SK-N-SH (cell line): ENCODE data around the gene ZNF438. TPM values are rescaled to one million over a fixed set of nuclear protein-coding genes. Genes with fewer than 3 reads are reported as not detected.

Experiments
- CTCF ChIA-PET: fragments of 300-600, 350-600 bp; formaldehyde crosslinking; extraction: SDS; loops from one replicate; lab custom pipeline; 2021; lab: Yijun Ruan, JAX
- POLR2A ChIA-PET: fragments of 350-600 bp; sonication (Branson Sonifier 250); formaldehyde crosslinking; extraction: SDS; loops from one replicate; lab custom pipeline; 2020; ENCODE audit warnings: antibody characterized with exemption, inconsistent platforms; lab: Yijun Ruan, JAX
- DNase-seq: peaks from one replicate; pipeline ENCODE4 v3.0.0; 2012
- H2AFZ ChIP-seq: fragments of 200-600 bp; sonication (generic); 2 replicates; pipeline ENCODE4 v1.8.1; 2016; ENCODE audit warnings: antibody characterized with exemption, mild to moderate bottlenecking, low read depth
- H3F3A ChIP-seq: fragments of 200-600 bp; sonication (generic); replicated peaks from 2 replicates; pipeline ENCODE3; 2016; ENCODE audit warnings: antibody characterized with exemption, mild to moderate bottlenecking; ENCODE audit not compliant: insufficient read depth
- H3K27ac ChIP-seq, 2 experiments: fragments of 200-500 bp in 1 of 2; fragments of 200-600 bp in 1 of 2; sonication (Bioruptor generic) in 1 of 2; sonication (generic), shearing (Covaris generic) in 1 of 2; 2 replicates each; pipeline versions ENCODE4 v1.5.1 to v1.6.1; 2014 to 2016; ENCODE audit warnings: low read depth in 2 of 2, inconsistent platforms in 1 of 2, low read length in 1 of 2, mild to moderate bottlenecking in 1 of 2, mixed read lengths in 1 of 2
- H3K27me3 ChIP-seq: fragments of 200-600 bp; sonication (generic), shearing (Covaris generic); 2 replicates; pipeline ENCODE4 v1.6.1; 2016; ENCODE audit warnings: mixed run types; ENCODE audit not compliant: insufficient read depth
- H3K36me3 ChIP-seq, 2 experiments: fragments of 200-500 bp in 1 of 2; fragments of 200-600 bp in 1 of 2; sonication (Bioruptor generic) in 1 of 2; sonication (generic) in 1 of 2; replicated peaks in 1 of 2; 2 replicates each; pipeline versions ENCODE3 to v1.5.1; 2014 to 2016; ENCODE audit warnings: low read length in 1 of 2, mild to moderate bottlenecking in 1 of 2; ENCODE audit not compliant: insufficient read depth in 2 of 2, control insufficient read depth in 1 of 2
- H3K4me1 ChIP-seq, 2 experiments: fragments of 200-500 bp in 1 of 2; fragments of 200-600 bp in 1 of 2; sonication (Bioruptor generic) in 1 of 2; sonication (generic), shearing (Covaris generic) in 1 of 2; 2 replicates each; pipeline versions ENCODE4 v1.5.1 to v1.6.1; 2014 to 2016; ENCODE audit warnings: low read depth in 1 of 2, low read length in 1 of 2, mixed run types in 1 of 2; ENCODE audit not compliant: insufficient read depth in 2 of 2, control insufficient read depth in 1 of 2
- H3K4me2 ChIP-seq: fragments of 200-600 bp; sonication (generic), shearing (Covaris generic); 2 replicates; pipeline ENCODE4 v1.6.1; 2017; ENCODE audit warnings: mixed run types
- H3K4me3 ChIP-seq, 2 experiments: fragments of 200-500 bp in 1 of 2; fragments of 200-600 bp in 1 of 2; sonication (Bioruptor generic) in 1 of 2; sonication (generic), shearing (Covaris generic) in 1 of 2; 2 replicates each; pipeline versions ENCODE4 v1.5.1 to v1.8.1; 2014 to 2016; ENCODE audit warnings: low read depth in 2 of 2, inconsistent platforms in 1 of 2, low read length in 1 of 2, mild to moderate bottlenecking in 1 of 2, mixed read lengths in 1 of 2, moderate library complexity in 1 of 2
- H3K79me2 ChIP-seq: fragments of 200-600 bp; sonication (generic); 2 replicates; pipeline ENCODE4 v1.8.1; 2017; ENCODE audit warnings: mild to moderate bottlenecking; ENCODE audit not compliant: insufficient read depth
- H3K9ac ChIP-seq: fragments of 200-600 bp; sonication (generic); 2 replicates; pipeline ENCODE4 v1.6.1; 2017; ENCODE audit warnings: mixed run types
- H3K9me2 ChIP-seq: fragments of 200-600 bp; sonication (generic); 2 replicates; pipeline ENCODE4 v1.6.1; 2017; ENCODE audit warnings: mixed run types
- H3K9me3 ChIP-seq: fragments of 200-600 bp; sonication (generic); 2 replicates; pipeline ENCODE4 v1.6.1; 2017; ENCODE audit warnings: mixed run types, mild to moderate bottlenecking, moderate library complexity
- H4K20me1 ChIP-seq: fragments of 200-600 bp; sonication (generic); 2 replicates; pipeline ENCODE4 v1.6.1; 2017; ENCODE audit warnings: mild to moderate bottlenecking, mixed run types; ENCODE audit not compliant: insufficient read depth
- EP300 ChIP-seq, 2 experiments: IDR thresholded peaks; 2 replicates each; pipeline versions ENCODE4 v1.4.0 to v1.6.1; 2012; ENCODE audit warnings: borderline replicate concordance in 1 of 2, low read depth in 1 of 2, low read length in 1 of 2
- EZH2phosphoT487 ChIP-seq: fragments of 200-600 bp; sonication (generic); IDR thresholded peaks from 2 replicates; pipeline ENCODE4 v1.6.1; 2017; ENCODE audit warnings: low read depth, mixed run types, mild to moderate bottlenecking, antibody characterized with exemption, moderate library complexity, borderline replicate concordance
- GATA2 ChIP-seq: sonication (generic); formaldehyde crosslinking; IDR thresholded peaks from 2 replicates; pipeline ENCODE4 v1.5.0; 2020; ENCODE audit warnings: mild to moderate bottlenecking, missing genetic modification reagents
- MEF2A ChIP-seq: IDR thresholded peaks from 2 replicates; pipeline ENCODE4 v1.4.0; 2012; ENCODE audit warnings: low read depth, borderline replicate concordance
- MXI1 ChIP-seq: IDR thresholded peaks from 2 replicates; pipeline ENCODE4 v1.6.1; 2012; ENCODE audit warnings: mild to moderate bottlenecking, low read depth, low read length, improper control_type of control experiment
- NFIC ChIP-seq: IDR thresholded peaks from 2 replicates; pipeline ENCODE4 v1.4.0; 2012; ENCODE audit warnings: borderline replicate concordance
- NRF1 ChIP-seq: IDR thresholded peaks from 2 replicates; pipeline ENCODE4 v1.6.1; 2012; ENCODE audit warnings: low read depth, mild to moderate bottlenecking, low read length
- RFX5 ChIP-seq: IDR thresholded peaks from 2 replicates; pipeline ENCODE4 v1.6.1; 2012; ENCODE audit warnings: mild to moderate bottlenecking, improper control_type of control experiment, low read length
- RXRA ChIP-seq: IDR thresholded peaks from 2 replicates; pipeline ENCODE4 v1.4.0; 2012; ENCODE audit warnings: low read depth, mild to moderate bottlenecking, borderline replicate concordance
- SIN3A ChIP-seq: IDR thresholded peaks from 2 replicates; pipeline ENCODE4 v1.6.1; 2012; ENCODE audit warnings: low read depth, mild to moderate bottlenecking, low read length, moderate library complexity, borderline replicate concordance
- TAF1 ChIP-seq: IDR thresholded peaks from 2 replicates; pipeline ENCODE4 v1.6.1; 2012; ENCODE audit warnings: low read depth, mild to moderate bottlenecking, low read length, moderate library complexity, borderline replicate concordance
- TEAD4 ChIP-seq: IDR thresholded peaks from 2 replicates; pipeline ENCODE4 v1.4.0; 2012; ENCODE audit warnings: mild to moderate bottlenecking, borderline replicate concordance; ENCODE audit not compliant: insufficient read depth
- USF2 ChIP-seq: fragments of 150-350 bp; IDR thresholded peaks from 2 replicates; pipeline ENCODE4 v1.6.1; 2017; ENCODE audit warnings: antibody characterized with exemption, low read length, low read depth, borderline replicate concordance
- YY1 ChIP-seq: IDR thresholded peaks from 2 replicates; pipeline ENCODE4 v1.4.0; 2012; ENCODE audit warnings: low read depth, mild to moderate bottlenecking
- WGBS: methylation state at CpG from one replicate; pipeline ENCODE4 v1.1.6; 2017; ENCODE audit warnings: low lambda C conversion rate; 5-methylcytosine and 5-hydroxymethylcytosine counted together
- polyA plus RNA-seq, 3 experiments: library from polyadenylated mRNA; depleted of rRNA; stranded (reverse); fragments of >200 nt; gene quantifications; 2 replicates each; pipeline ENCODE4 v1.2.3, GENCODE V29; 2012
- TF ChIP-seq, protein P1 (sequence below): IDR thresholded peaks from 2 replicates; pipeline ENCODE4 v1.4.0; 2012; ENCODE audit warnings: low read depth
- TF ChIP-seq, protein P2 (sequence below): IDR thresholded peaks from 2 replicates; pipeline ENCODE4; 2012
- TF ChIP-seq, protein P3 (sequence below): IDR thresholded peaks from 2 replicates; pipeline ENCODE4 v1.6.1; 2012; ENCODE audit warnings: mild to moderate bottlenecking, low read depth, low read length, moderate library complexity
- TF ChIP-seq, protein P4 (sequence below): fragments of 150-350 bp; IDR thresholded peaks from 2 replicates; pipeline ENCODE4 v1.6.1; 2016; ENCODE audit warnings: mild to moderate bottlenecking, low read depth, low read length

Gene ZNF438
- polyA plus RNA-seq, 1 of the 3 experiments (the other 2 are of a cell fraction): 2.1 TPM

DNA sequence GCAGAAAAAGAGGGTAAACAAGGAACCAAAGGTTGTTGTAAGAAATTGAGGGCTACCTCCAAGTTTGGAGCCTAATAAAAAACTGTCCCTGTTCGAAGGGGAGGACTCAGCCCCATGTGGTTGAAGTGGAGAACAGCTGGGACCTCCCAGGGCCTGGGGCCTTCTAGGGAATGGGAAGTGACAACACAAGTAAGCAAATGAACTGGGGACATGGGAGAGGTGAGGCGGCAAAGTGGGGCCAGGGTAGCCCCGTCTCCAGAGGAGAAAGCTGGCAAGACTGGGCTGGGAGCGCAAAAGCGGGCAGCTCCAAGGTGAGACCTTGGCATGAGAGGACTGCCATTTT, 198.1 kb downstream of the ZNF438 start:
- H3K4me1 ChIP-seq: peaks cover 0 to 11% of the 10 kb centered on the region in 2 experiments; a peak in 1 of 4 replicates
- no peaks in the 10 kb centered on the region for H3K9me2 ChIP-seq
- no peaks in the 10 kb centered on the region for H3K27me3 ChIP-seq
- H3K9ac ChIP-seq: no peak overlapping the region
- ChIA-PET CTCF (interaction anchor here (0.7 to 1.1 kb wide), 3 partner anchors 20 to 172 kb away, joined by 3 read pairs; no protein-coding TSS in a partner anchor), POLR2A (no interaction called here)
- no peak for TF ChIP-seq TEAD4
- TF ChIP-seq, protein P1, sequence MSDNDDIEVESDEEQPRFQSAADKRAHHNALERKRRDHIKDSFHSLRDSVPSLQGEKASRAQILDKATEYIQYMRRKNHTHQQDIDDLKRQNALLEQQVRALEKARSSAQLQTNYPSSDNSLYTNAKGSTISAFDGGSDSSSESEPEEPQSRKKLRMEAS: no peak
- no peak for TF ChIP-seq RXRA
- no peak for TF ChIP-seq YY1
- TF ChIP-seq NRF1: no peak
- TF ChIP-seq EZH2phosphoT487: no peak
- no peak for TF ChIP-seq MEF2A
- DNase-seq: no peak
- no peaks in the 10 kb centered on the region for H3K79me2 ChIP-seq
- no peaks in the 10 kb centered on the region for H4K20me1 ChIP-seq
- H3K4me2 ChIP-seq: no peak overlapping the region
- H3F3A ChIP-seq: no peaks in the 10 kb centered on the region
- no peak overlapping the region for H3K4me3 ChIP-seq
- H3K9me3 ChIP-seq: no peaks in the 10 kb centered on the region
- no peaks in the 10 kb centered on the region for H3K36me3 ChIP-seq
- 90% methylated on average over 5 of the region's 5 CpGs for WGBS
- H2AFZ ChIP-seq: no peak overlapping the region
- no peak overlapping the region for H3K27ac ChIP-seq

- Histone ChIP-seq H3K4me3 (no peak overlapping the region), H3K4me1 (peaks cover 0 to 11% of the 10 kb centered on the region in 2 experiments; a peak in 1 of 4 replicates), H2AFZ (no peak overlapping the region), H3K79me2 (no peaks in the 10 kb centered on the region), H3K9me3 (no peaks in the 10 kb centered on the region), H3K4me2 (no peak overlapping the region), H4K20me1 (no peaks in the 10 kb centered on the region), H3F3A (no peaks in the 10 kb centered on the region), H3K27ac (no peak overlapping the region), H3K27me3 (no peaks in the 10 kb centered on the region), H3K9me2 (no peaks in the 10 kb centered on the region), H3K36me3 (no peaks in the 10 kb centered on the region), H3K9ac (no peak overlapping the region)
- 93% methylated on average over 13 of the region's 13 CpGs for WGBS
- no peak for DNase-seq
- ChIA-PET CTCF (interaction anchor here (0.7 to 0.8 kb wide), 2 partner anchors 50 to 173 kb away, joined by 3 read pairs; no protein-coding TSS in a partner anchor), POLR2A (no interaction called here)
- TF ChIP-seq, protein P2, sequence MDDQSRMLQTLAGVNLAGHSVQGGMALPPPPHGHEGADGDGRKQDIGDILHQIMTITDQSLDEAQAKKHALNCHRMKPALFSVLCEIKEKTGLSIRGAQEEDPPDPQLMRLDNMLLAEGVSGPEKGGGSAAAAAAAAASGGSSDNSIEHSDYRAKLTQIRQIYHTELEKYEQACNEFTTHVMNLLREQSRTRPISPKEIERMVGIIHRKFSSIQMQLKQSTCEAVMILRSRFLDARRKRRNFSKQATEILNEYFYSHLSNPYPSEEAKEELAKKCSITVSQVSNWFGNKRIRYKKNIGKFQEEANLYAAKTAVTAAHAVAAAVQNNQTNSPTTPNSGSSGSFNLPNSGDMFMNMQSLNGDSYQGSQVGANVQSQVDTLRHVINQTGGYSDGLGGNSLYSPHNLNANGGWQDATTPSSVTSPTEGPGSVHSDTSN: no peak
- TF ChIP-seq NRF1 (no peak), EP300 (IDR thresholded peaks at IDR 0.05; ENCODE audit: borderline replicate concordance in 1 of 2, low read depth in 1 of 2, low read length in 1 of 2) (no peak), MXI1 (no peak), MEF2A (no peak), RFX5 (no peak), TAF1 (no peak), NFIC (no peak), TEAD4 (no peak), USF2 (no peak), SIN3A (no peak), EZH2phosphoT487 (no peak), GATA2 (CRISPR knock-in tag) (no peak)
- TF ChIP-seq, protein P3, sequence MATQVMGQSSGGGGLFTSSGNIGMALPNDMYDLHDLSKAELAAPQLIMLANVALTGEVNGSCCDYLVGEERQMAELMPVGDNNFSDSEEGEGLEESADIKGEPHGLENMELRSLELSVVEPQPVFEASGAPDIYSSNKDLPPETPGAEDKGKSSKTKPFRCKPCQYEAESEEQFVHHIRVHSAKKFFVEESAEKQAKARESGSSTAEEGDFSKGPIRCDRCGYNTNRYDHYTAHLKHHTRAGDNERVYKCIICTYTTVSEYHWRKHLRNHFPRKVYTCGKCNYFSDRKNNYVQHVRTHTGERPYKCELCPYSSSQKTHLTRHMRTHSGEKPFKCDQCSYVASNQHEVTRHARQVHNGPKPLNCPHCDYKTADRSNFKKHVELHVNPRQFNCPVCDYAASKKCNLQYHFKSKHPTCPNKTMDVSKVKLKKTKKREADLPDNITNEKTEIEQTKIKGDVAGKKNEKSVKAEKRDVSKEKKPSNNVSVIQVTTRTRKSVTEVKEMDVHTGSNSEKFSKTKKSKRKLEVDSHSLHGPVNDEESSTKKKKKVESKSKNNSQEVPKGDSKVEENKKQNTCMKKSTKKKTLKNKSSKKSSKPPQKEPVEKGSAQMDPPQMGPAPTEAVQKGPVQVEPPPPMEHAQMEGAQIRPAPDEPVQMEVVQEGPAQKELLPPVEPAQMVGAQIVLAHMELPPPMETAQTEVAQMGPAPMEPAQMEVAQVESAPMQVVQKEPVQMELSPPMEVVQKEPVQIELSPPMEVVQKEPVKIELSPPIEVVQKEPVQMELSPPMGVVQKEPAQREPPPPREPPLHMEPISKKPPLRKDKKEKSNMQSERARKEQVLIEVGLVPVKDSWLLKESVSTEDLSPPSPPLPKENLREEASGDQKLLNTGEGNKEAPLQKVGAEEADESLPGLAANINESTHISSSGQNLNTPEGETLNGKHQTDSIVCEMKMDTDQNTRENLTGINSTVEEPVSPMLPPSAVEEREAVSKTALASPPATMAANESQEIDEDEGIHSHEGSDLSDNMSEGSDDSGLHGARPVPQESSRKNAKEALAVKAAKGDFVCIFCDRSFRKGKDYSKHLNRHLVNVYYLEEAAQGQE: no peak
- TF ChIP-seq, protein P4, sequence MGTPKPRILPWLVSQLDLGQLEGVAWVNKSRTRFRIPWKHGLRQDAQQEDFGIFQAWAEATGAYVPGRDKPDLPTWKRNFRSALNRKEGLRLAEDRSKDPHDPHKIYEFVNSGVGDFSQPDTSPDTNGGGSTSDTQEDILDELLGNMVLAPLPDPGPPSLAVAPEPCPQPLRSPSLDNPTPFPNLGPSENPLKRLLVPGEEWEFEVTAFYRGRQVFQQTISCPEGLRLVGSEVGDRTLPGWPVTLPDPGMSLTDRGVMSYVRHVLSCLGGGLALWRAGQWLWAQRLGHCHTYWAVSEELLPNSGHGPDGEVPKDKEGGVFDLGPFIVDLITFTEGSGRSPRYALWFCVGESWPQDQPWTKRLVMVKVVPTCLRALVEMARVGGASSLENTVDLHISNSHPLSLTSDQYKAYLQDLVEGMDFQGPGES: no peak
Measured at GRCh38 chr10:30832749-30833627, 198.7 kb downstream of the ZNF438 start.
